Left hindlimb (tissue), 1 donor: ENCODE results near the gene FOXO1.

Source experiments
- DNase-seq: peaks from one replicate; pipeline ENCODE4 v3.0.0-alpha.2; 2018

The FOXO1 gene

DNA sequence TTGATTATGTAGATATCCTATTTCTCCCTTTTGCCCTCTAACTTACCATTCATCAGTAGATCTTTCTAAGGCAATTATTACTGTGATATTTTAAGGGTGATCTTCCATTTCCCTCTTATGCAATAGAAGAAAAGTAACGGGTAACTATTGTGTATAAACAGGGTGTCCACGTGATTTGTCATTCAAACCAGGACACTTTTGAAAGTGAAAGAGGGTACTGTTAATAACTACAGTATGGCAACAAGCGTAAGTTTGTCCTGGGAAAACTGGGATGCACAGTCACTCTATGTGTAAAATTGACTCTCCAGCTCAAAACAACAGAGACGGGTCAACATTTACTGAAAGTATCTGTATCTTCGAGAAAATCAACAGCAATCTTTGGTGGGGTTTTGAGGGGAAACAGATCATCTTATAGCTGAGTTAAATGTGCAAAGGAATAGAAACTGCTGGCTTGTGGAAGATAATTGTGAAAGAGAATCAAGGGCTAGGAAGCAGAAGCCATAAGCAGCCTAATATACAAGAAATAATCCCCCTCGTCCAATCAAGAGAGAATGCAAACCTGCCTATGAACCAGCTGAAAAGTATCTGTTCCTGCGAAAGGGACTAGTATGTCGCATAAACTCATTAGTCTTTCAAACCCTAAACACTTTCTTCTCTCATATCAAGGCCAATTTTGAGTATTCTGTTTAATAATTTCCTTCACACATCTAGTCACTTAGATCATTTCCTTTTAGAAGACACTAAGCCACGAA lies 126.7 kb downstream of the FOXO1 start:
- no peak for DNase-seq

DNA sequence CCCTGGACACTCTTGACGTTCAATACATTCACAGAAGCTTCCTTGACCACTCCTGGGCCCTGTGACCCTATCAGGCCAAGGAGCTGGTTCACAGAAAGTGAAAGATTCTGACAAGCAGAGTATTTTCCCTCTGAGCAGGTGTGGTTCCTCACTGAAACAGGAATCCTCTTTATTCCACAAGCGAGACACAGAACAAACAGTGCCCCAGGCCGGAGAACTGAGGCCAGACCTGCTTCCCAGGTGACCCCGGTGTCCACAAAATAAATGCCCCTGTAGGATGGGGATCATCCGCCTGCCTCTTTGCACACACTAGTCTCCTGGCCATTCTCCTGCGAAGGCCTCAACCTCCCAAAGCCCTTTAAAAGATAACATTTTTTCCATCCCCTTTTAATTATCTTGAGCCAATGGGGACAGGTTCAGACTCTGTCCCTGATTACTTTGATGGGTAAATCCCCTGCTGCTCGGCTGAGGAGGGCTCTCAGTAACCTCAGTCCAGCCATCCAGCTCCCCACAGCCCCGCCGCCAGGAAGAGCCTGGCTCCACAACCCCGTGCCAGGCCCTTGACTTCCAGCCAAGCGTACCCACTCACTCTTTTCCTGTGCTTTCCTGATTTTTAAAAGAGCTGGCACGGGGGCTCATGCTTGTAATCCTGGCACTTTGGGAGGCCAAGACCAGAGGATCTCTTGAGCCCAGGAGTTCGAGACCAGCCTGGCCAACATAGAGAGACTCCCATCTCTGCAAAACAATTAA lies 129.1 kb downstream of the FOXO1 start:
- no peak for DNase-seq

DNA sequence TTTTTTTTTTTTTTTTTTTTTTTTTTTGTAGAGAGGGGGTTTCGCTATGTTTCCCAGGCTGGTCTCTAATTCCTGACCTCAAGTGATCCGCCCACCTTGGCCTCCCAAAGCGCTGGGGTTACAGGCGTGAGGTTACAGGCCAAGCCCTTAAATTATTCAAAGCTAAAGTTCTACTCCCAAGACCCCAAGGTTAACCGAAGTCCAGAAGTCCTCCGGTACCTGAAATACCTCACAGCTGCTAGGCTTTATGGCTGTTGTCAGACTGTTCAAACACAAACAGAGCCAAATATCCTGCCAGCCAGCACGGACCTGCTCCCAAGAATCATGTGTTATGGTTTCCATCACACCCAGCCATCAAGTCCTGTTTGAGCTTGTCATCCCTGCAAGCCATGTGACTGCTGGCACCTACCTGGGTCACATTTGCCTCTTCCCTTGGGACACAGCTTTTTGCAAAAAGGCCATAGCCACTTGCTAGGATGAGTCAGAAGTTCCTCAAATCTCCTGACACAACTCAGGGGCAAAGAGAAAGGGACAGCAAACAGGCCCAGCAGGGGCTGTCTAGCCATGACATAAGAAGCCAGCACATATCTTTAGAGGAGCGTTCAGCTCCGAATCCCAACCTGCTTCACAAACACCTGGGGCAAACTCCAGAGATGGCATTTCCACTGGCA lies 129.9 kb downstream of the FOXO1 start:
- no peak for DNase-seq

DNA sequence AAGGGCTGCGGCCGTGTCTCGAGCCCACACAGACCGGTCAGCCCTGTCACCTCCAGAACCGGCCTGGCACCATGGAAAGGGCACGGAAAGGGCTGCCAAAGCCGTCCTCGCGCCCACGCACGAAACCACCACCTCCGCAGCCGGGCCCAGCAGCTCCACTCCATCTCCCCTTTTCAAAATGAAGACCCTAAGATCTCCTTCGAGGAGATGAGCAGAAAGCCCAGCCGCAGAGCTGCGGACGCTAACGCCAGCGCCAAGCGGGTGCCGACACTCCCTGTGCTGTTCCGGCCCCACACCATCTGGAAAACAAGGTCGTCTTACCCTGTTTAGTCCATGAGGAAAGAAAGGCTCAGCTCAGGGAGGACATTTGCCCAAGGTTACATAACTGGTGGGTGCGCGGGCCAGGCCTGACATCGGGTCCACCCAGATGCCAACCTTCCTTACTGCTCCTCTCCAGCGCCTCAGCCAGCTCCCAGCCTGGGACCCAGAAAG lies 131.1 kb downstream of the FOXO1 start:
- no peak for DNase-seq

DNA sequence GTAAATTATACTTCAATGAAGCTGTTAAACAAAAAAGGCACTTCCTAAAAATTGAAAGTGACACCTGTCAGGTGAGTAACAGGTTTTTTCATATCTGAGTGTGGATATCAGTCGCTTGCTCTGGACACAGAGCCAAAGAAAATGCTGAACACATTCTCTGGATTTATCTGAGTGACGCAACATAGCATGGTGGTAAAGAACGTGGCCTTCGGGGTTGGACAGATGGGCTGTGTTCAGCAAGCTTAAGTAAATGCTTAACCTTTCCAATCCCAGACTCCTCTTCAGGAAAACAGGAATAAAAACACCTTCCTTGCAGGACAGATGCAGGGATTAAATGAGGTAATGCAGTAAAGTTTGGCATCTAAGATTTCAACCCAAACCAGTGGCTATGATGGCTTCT lies 132.0 kb downstream of the FOXO1 start:
- DNase-seq, result no peak

DNA sequence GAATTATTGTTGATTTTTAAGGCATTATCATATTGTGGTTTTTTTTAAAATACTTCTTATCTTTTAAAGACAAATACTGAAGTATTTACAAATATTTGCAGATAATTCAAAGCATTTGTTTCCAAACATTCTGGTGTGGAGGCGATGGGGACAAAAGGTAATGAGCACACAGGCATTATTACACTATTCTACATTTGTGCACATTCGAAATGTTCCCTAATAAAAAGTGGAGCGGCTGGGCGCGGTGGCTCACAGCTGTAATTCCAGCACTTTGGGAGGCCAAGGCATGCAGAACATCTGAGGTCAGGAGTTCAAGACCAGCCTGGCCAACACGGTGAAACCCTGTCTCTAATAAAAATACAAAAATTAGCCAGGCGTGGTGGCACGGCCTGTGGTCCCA lies 133.4 kb downstream of the FOXO1 start:
- DNase-seq, result no peak

DNA sequence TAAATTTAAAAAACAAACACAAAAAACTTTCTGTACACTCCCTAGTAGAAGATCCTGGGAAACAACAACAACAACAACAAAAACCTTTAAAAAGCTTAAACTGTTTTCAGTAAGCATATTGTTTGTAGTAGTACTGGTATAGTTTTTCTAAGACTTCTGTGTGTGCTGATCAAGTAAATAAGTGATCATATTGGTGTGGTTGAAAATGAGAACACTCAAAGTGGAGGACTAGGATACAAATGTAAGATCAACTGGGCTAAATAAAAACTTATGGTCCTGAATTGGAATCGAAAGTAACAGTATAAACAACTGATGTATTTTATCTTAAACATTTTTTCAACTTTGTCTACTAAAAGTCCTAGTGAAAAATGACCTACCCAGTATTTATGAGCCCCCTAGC lies 135.5 kb downstream of the FOXO1 start:
- DNase-seq, result no peak

DNA sequence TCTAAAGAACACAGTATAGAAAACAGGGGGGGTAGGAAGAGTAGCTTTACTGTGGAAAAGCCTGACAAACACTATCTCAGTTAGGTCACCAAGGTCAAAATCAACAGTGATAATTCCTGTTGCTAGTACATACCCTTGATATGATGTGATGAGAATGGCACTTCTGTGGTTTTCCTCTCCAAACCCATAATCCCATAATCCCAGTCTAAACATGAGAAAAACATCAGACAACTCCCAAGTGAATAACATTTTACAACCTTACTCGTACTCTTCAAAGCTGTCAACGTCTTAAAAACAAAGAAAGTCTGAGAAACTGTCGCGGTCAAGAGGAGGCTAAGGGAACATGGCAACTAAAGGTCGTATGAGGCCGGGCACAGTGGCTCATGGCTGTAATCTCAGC lies 137.6 kb downstream of the FOXO1 start:
- DNase-seq, result no peak

DNA sequence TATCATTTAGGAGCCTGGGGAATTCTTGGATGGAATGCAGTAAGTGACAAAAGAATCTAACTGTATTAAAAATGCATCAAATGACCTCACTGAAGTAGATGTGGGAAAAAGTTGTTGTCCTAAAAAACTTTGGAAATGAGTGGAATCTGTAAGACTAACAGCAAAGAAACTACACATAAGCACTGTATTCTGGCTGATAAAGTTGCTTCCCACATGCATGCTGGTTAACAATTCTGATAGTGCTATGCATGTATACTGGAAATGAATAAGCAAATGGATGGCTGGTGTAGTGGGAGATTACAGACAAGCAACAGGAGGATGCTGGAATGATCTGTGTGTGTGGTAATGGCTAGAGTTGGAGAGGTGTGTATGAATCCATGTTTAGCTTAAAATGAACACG lies 138.5 kb downstream of the FOXO1 start:
- no peak for DNase-seq

DNA sequence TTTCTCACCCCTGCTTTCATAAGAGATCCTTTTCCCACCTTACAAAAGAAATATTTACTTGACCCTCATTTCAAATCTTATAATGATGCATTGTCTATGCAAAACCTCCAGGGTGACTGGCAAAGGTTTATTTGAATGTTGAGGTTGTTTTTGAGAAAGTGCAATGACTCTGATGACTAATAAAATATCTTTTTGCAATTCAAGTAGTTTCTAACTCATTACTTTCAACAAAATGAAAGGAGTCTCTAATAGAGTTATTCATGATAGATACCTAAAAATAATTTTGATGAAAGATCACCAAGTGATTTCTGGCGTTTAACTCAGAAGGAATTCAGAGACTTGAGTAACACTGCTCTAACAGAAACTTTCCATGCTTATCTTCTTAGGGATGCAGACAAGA lies 144.2 kb downstream of the FOXO1 start:
- no peak for DNase-seq

DNA sequence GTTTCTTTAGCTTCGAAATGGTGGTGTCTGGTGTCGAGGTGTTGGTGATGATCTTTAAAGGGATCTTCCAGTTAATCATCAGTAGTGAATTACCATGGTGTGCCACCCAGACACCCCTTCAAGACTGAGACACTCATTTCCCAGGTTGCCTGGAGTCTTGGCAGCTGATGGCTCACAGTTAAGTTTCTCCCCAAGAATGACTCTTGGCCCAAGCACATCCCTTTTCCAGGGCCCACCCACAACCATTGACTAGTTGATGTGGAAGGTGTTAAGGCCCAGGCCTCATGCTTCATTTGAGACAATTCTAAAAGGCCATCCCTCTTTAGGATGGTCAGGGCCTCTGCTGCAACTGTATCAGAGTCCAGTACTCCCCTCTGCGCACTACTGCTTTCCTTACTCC lies 145.5 kb downstream of the FOXO1 start:
- DNase-seq, result no peak

DNA sequence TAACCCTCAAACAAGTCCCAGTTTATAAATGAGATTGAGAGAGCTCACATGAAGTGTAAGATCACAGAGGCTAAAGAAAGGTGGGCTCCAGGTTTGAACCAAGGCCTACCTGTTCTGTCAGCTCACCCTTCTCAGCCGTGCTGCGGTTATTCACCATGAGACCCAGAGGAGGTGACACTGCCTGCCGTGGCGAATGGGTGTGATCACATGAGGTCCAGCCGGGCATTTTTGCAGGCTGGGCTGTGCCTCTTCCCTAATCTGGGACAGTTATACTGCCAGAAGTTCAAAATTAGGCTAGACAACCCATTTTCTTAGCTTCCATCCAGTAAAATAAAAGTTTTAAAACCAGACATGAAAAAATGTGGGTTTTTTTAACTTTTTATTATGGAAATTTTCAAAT lies 146.8 kb downstream of the FOXO1 start:
- DNase-seq, result no peak

DNA sequence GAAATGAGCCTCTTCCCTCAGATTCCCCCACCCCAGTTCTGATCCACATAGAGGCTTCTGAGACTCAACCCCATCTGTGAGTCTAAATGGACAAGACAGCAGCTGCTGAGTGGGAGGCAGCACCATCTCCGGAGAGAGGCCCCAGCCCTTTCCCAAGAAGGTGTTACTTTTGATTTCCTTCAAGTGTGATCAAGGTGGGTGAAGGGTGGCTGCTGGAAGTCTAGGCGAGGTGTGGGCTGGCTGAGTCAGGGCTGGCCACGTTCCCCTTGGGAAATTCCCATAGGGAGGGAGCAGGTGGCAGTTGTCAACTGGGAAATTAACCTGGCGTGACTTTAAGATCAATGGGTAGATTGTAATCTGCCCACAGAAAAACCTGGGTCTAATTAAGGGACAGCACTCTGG lies 148.0 kb downstream of the FOXO1 start:
- no peak for DNase-seq

DNA sequence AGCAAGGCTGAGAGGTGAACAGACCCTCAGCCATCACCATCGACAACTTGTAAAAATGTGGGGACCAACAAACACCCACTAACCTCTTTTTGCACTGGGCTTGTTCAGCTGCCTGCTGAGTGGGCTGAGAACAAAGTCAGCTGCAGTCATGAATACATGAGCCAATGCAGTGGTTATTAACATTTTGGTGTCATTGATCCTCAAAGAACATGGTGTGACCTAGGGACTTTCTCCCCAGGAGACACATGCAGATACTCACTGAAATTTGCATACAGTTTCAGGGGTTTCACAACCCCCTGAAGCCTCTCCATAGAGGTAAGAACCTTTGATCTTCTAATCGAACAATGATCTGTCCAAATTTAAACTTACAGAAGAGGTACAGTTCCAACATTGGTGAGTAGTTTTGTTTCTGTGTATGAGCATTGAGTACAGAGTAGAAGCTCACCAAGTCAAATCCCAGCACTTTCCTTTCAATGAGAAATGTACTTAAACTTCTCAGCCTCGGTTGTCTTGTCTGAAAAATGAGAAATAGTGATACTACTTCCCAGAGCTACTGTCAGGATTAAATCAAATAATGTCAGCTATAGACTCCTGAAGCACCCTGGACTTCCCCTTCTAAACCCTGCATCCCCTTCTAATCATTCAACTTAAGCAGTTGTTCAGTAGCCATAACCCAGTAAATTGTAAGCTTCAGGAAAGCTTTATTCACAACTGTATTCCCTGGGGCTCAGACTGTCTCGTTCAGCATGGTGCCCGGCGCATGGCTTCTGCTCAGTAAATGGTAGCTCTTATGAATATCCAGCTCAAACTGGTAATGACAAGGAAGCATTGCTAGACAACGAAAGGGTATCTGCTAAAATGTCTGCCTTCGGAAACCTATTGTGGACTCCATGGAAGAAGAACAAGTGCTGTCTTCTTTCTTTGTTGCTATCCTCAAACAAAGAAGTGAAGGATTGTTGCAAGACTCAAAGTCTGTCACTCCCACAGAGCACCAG lies 148.7 kb downstream of the FOXO1 start:
- no peak for DNase-seq

DNA sequence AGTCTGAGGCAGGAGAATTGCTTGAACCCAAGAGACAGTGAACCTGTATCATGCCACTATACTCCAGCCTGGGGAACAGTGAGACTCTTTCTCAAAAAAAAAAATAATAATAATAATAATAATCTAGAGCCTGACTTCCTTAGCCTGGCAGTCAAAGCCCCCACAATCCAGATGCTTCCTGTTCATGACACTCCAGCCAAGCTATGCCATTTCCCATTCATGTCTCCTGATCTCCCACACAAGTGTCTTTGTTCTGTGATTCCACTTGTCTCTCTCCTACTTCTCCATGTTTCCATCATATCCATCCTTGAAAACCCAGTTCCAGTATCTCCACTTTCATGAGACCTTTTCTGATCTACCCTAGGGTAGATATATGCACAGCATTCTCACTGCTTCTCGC lies 150.7 kb downstream of the FOXO1 start:
- DNase-seq, result no peak

DNA sequence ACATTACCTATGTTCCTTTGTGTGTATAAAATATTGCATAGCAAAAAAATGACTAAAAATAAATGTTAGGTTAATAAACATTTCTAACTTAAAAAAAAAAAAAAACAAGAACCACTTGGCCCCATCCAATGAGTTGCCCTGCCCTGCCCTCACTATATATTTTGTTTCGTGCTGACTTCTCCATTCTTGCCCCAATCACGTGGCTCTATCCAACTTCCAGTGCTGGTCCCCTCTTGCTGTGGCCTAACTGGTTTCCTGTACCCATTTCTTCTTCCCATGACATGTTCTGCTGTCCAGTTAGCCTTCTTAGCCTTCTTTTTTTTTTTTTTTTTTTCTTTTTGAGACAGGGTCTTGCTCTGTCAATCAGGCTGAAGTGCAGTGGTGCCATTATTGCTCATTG lies 151.6 kb downstream of the FOXO1 start:
- DNase-seq, result no peak

DNA sequence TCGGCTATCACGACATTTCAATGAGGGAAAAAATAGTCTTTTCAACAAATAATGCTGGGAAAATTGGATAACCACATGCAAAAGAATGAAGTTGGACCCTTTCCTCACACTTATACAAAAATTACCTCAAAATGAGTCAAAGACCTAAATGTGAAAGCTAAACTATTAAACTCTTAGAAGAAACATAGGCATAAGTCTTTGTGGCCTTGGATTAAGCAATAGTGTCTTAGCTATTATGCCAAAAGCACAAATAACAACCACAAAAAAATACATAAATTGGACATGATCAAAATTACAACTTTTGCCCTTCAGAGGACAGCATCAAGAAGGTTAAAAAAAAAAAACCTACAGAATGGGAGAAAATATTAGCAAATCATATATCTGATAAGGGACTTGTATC lies 156.6 kb downstream of the FOXO1 start:
- no peak for DNase-seq

DNA sequence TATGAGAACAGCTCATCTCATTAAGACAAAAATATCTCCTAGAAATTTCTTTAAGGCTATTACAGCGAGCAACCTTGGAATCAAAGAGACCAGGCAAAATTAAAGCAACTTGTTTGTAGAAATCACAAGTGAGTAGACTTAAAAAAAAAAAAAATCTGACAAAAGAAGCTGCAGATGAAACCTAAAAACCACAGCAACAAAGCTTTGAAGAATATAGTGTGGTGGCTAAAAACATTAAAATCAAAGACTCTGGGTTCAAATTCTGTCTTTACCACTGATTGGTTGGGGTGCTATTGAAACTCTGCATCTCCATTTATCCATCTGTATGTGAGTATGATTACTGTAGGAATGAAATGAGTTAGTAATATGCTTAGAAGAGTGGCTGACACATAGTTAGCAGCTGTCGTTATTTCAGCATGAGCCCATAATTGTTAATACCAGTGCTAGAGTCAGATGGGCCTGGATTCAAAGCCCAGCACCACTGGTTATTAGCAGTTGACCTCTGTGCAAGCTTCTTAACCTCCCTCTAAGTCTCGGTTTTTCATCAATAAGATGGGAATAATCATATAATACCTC lies 157.6 kb downstream of the FOXO1 start:
- no peak for DNase-seq

DNA sequence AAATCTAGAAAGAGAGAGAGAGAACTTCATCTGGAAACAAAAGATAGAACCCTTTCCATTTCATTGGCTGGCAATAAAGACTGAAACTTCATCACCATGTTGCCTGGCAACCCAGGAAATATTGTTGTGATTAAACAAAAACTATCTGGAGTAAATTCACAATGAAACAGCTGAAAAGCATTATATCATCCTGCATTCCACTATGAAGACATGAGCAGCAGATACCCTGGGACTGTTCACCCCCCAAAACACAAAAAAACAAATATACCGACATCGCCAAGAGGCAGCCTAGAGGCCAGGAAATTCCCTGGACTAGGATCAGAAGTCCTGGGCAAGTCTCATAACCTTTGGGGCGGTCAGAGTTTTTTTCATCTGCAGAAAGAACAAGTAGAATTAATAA lies 158.3 kb downstream of the FOXO1 start:
- DNase-seq, result peak; percentile 46

DNA sequence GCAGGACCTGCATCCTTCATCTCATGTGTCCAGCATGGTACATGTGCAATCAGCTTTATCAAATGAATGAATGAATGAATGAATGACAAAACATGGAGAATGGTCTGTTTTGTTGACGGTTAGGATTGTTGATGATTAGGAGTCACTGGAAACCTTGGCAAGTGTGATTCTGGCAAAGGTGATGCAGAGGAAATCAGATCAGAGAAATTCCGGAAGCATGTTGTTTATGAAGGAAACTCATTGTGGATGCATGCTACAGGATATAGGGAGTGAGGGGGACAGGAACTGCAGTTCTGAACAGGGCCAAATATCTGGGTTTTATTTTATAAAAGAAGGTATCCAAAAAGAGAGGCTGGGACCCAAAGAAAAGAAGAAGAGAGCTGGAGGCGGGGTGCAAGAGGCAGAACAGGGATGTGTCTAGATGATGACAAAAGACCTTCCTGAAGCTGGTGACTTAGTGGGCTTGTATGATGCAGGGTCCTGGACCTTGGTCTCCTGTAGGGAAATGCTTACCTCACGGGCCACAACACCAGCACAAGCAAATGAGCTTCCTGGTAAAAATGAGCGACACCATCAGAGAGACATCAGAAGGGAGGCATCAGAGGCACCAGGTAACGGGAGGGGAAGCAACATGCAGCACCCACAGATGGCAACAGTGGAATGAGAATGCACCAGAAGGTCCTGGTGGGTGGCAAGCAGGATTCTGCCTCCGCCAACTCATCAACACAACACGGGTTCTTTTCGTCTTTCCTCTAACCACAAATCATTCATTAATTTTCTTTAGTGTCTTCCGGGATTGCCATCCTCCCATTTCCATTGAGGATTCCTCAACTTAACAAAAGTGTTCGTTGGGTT lies 159.6 kb downstream of the FOXO1 start:
- no peak for DNase-seq
